Mucosa of descending colon (tissue), 3 donors: ENCODE measurements around the gene CD200R1. TPM values are rescaled to one million over a fixed set of nuclear protein-coding genes. Genes with fewer than 3 reads are reported as not detected.

Experiments
- ATAC-seq: fragments of 200-7000 bp; cut with Tn5 transposase; one replicate; pipeline ENCODE4 v1.9.1; 2020; ENCODE audit warnings: mild to moderate bottlenecking, moderate library complexity
- DNase-seq, 3 donors: peaks; one replicate each; pipeline ENCODE4 v3.0.0-alpha.2; 2020
- H3K36me3 ChIP-seq: fragments of 200-600 bp; one replicate; pipeline ENCODE4 v1.8.0; 2021; ENCODE audit warnings: low read depth, mild to moderate bottlenecking
- H3K4me1 ChIP-seq: fragments of 200-600 bp; one replicate; pipeline ENCODE4 v1.8.0; 2021; ENCODE audit warnings: low read depth, mild to moderate bottlenecking
- H3K4me3 ChIP-seq: fragments of 200-600 bp; one replicate; pipeline ENCODE4 v1.8.0; 2021; ENCODE audit warnings: mild to moderate bottlenecking
- H3K9me3 ChIP-seq: fragments of 200-600 bp; one replicate; pipeline ENCODE4 v1.8.0; 2021; ENCODE audit warnings: mild to moderate bottlenecking
- CTCF ChIP-seq: fragments of 200-600 bp; IDR thresholded peaks from one replicate; pipeline ENCODE4 v1.8.0; 2022; ENCODE audit warnings: antibody characterized with exemption, mild to moderate bottlenecking
- intact Hi-C, 2 donors: fragments of 100-400 bp; cut with DNase I in 1 of 2; cut with micrococcal nuclease in 1 of 2; formaldehyde crosslinking; loops; one replicate each; pipeline versions ENCODE4 v1.11.0 to v1.11.1; 2022; cut with DNase I, micrococcal nuclease
- total RNA-seq, 3 donors: library from RNA; stranded (reverse); fragmentation: NEBNext Ultra II Directional in 2 of 3; extraction: Animal tissue kit (Norgen Biotek cat#: 25700) in 2 of 3; gene quantifications; one replicate each; pipeline versions ENCODE4 v1.2.1 to v1.2.4, GENCODE V29; 2021 to 2023
- donor health status: DM: no; HTN: no; CAD: no; lungs with moderate emphysema.
- donor health status: DM: no; HTN: no; CAD: no.
- donor health status: DM: no; HTN: yes; CAD: no.

Gene CD200R1
- total RNA-seq, 3 donors from 2014 or later: 0.52 to 2.6 (median 1.8) TPM

- no peak for ATAC-seq
- H3K4me3 ChIP-seq: no peak overlapping the region
- TF ChIP-seq CTCF: no peak
- intact Hi-C loops: no loop called here
- no peaks in the 10 kb centered on the region for H3K4me1 ChIP-seq
- DNase-seq: no peak
- no peaks in the 10 kb centered on the region for H3K36me3 ChIP-seq
- H3K9me3 ChIP-seq: peaks cover 8% of the 10 kb centered on the region
Observed at GRCh38 chr3:112904786-112905185, 70.1 kb downstream of the CD200R1 start.

- ATAC-seq: no peak
- no peak for TF ChIP-seq CTCF
Observed at GRCh38 chr3:112900113-112900512, 74.8 kb downstream of the CD200R1 start.

GRCh38 chr3:112897791-112898190 is 77.1 kb downstream of the CD200R1 start:
- no peak for ATAC-seq
- TF ChIP-seq CTCF: no peak
- Histone ChIP-seq H3K4me1 (no peaks in the 10 kb centered on the region), H3K36me3 (no peaks in the 10 kb centered on the region), H3K9me3 (no peaks in the 10 kb centered on the region), H3K4me3 (no peak overlapping the region)
- no peak for DNase-seq
- intact Hi-C loops: no loop called here

More at GRCh38 chr3:112900113-112900512, 74.8 kb downstream of the CD200R1 start:
- H3K36me3 ChIP-seq: no peaks in the 10 kb centered on the region
- intact Hi-C loops: no loop called here
- H3K4me1 ChIP-seq: no peaks in the 10 kb centered on the region
- no peak overlapping the region for H3K4me3 ChIP-seq
- H3K9me3 ChIP-seq: peaks cover 8% of the 10 kb centered on the region
- DNase-seq: no peak

GRCh38 chr3:112894258-112894657 is 80.6 kb downstream of the CD200R1 start:
- Histone ChIP-seq H3K36me3 (no peaks in the 10 kb centered on the region), H3K9me3 (no peaks in the 10 kb centered on the region), H3K4me3 (no peak overlapping the region), H3K4me1 (no peaks in the 10 kb centered on the region)
- intact Hi-C loops: no loop called here
- no peak for TF ChIP-seq CTCF
- no peak for ATAC-seq
- DNase-seq: no peak

- no peak for ATAC-seq
- Histone ChIP-seq H3K36me3 (no peaks in the 10 kb centered on the region), H3K4me1 (no peaks in the 10 kb centered on the region), H3K4me3 (no peak overlapping the region), H3K9me3 (no peaks in the 10 kb centered on the region)
- DNase-seq: no peak
- intact Hi-C loops: no loop called here
- no peak for TF ChIP-seq CTCF
Observed at GRCh38 chr3:112889357-112889756, 85.5 kb downstream of the CD200R1 start.

- no peak for ATAC-seq
- DNase-seq: no peak
- H3K4me3 ChIP-seq: no peak overlapping the region
- intact Hi-C loops: no loop called here
- H3K36me3 ChIP-seq: no peaks in the 10 kb centered on the region
- H3K4me1 ChIP-seq: no peaks in the 10 kb centered on the region
- TF ChIP-seq CTCF: no peak
- H3K9me3 ChIP-seq: no peaks in the 10 kb centered on the region
Observed at GRCh38 chr3:112888381-112889085, 86.4 kb downstream of the CD200R1 start.
